GM11168 (cell line): ENCODE data around the gene CLCNKA.
"Not testable (repeated sequence)": the region's sequence is repeated elsewhere in the genome, so short reads cannot be mapped to it uniquely, and the experiment has no call there.

Experiments
- in situ Hi-C: fragments of 300-500 bp; cut with MboI; formaldehyde crosslinking; loops from one replicate; pipeline ENCODE4 v1.12.0; 2022; ENCODE audit warnings: low sequenced_read_pairs; ENCODE audit not compliant: unreplicated experiment

The CLCNKA gene

GRCh38 chr1:16029288-16029687 lies 7.5 kb downstream of the CLCNKA start:
- in situ Hi-C loops, result no loop called here

- in situ Hi-C loops, result no loop called here
These were observed 9.7 kb downstream of the CLCNKA start for GRCh38 chr1:16031551-16031950.

- in situ Hi-C loops, result no loop called here
These were observed 10.7 kb downstream of the CLCNKA start for GRCh38 chr1:16032388-16033102.

DNA sequence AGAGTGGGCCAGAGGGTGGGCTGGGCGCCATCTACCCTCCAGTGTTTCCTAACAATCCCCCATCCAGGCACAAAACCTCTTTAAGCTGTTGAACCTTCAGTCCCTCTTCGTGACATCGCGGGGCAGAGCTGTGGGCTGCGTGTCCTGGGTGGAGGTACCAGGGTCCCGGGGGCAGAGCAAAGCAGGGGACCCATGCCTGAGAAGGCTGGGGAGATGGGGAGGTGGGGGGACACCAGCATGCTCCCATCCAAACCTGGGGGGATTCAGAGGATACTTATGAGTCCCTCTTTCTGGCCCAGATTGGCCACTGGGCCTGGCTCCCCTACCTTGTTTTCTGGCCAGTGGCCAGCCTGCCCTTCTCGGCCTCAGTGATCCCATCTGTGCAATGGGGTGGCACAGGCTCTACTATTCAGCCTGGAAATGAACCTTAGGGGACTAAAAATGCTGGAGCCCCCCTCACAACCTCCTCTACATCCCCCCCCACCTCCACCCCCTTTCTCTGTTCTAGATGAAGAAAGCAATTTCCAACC lies 11.3 kb downstream of the CLCNKA start:
- in situ Hi-C loops, result not testable (repeated sequence)

DNA sequence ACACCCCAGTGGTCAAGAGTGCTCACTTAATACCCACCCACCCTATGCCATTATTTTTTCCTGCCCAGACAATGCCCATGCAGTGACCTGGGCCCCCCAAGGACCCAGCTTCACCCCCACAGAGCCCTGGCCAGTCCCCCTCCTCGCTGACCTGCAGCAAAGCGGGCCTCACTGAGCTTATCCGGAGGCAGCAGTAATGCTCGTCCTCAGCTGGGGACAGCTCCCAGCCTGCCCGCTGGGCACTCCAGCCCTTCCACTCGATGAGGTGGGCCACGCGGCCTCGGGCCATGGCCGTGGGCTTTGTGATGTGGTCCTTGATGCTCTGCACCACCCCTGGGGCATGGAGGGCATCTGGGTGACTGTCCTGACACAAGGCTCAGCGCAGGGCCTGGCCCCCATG lies 14.6 kb downstream of the CLCNKA start:
- in situ Hi-C loops, result not testable (repeated sequence)

- in situ Hi-C loops, result no loop called here
These were observed 16.7 kb downstream of the CLCNKA start for GRCh38 chr1:16038620-16038912.

DNA sequence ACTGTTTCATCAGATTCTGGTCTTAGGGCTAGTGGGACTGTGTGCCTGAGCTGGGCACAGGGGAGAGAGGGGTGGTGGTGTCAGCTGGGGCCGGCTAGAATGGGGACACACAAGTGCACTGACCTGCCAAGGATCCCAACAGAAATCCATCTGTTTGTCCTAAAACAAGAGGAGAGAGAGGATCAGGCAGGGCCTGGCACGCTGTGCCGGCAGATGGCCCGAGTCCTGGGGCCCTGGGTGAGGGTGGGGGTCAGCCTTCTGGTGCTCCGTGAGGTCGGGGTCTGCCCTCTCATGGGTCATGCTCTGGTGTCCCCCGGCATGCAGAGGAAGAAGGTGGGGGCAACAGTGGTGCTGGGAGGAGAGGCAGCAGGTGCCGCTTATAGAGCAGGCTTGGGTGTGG lies 18.0 kb downstream of the CLCNKA start:
- in situ Hi-C loops, result not testable (repeated sequence)

DNA sequence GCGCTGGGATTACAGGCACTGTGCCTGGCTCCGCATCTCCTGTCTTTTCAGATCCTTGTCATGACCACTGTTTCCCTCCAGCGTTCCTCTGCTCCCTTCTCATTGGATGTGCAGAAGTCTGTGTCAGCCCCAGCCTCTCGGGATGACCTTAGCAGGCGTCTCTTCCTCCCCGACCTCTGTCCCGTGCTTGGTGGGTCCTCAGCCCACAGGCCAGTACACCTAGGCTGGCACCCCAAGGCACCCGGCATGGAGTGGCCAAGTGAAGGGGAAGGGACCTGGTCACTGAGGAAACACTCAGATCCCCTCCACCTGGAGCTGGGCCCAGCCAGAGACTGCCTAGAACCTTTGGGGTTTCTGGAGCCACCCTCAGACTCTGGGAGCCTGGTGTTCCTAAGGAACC lies 19.4 kb downstream of the CLCNKA start:
- in situ Hi-C loops, result no loop called here

DNA sequence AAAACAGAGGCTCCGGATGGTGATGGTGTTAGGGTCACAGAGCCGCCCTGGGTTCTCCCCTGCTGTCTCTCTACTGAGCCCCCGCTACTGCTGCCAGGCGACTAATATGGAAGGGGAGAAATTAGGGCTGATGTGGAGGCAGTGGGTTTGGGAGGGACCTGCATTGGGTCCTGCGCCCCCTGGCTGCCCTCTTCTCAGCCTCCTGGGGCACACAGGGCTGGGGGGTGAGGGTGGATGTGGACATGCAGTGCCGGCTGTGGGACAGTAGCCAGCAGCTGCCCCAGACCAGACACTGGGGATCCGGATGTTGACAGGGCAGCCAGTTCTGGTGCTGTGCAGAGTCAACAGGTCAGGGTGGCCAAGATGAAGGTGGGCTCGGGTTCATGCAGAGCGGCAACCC lies 20.3 kb downstream of the CLCNKA start:
- in situ Hi-C loops, result no loop called here

- in situ Hi-C loops, result not testable (repeated sequence)
These were observed 20.8 kb downstream of the CLCNKA start for GRCh38 chr1:16042654-16043053.

DNA sequence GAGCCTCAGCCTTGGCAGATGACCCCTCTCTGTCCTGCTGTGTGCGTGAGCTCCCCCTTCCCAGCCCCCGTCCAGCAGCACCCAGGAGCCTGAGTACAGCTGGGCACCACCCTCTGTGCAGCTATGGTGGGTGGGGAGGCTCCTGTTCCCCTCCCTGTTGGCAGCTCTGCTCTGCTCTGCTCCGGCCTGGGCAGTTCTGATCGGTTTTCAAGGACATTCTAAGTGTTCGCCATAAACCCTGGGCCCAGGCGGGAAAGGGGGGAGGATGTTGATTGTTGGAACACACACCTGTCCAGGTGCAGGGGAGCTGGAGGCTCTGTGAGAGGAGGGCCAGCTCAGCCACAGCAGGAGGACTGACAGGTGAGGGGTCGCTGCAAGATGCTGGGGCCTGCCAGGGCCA lies 21.7 kb downstream of the CLCNKA start, which contains the start of gene CLCNKB:
CLCNKB (plus strand) TSS at position 262 of the 400 bp plus-strand sequence. CDS start 711 bp downstream, outside the sequence.
- in situ Hi-C loops, result no loop called here

GRCh38 chr1:16043950-16044349 lies 22.1 kb downstream of the CLCNKA start:
- in situ Hi-C loops, result no loop called here

DNA sequence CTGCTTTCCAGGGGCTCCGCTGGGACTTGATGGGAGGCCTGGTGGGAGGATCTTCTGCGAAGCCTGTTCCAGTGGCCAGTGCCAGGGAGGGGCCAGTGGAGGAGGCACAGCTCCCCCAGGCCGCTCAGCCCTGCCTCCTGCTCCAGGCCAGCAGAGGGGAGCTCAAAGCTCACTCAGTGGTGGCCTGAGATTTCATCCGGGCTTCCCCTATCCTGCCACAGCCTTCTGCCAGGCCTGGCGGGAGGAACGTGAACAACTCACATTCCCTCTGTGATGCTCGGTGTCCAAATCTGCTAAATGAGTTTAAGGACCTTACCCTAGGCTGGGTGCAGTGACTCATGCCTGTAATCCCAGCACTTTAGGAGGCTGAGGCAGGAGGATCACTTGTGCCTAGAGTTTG lies 25.0 kb downstream of the CLCNKA start:
- in situ Hi-C loops, result no loop called here

DNA sequence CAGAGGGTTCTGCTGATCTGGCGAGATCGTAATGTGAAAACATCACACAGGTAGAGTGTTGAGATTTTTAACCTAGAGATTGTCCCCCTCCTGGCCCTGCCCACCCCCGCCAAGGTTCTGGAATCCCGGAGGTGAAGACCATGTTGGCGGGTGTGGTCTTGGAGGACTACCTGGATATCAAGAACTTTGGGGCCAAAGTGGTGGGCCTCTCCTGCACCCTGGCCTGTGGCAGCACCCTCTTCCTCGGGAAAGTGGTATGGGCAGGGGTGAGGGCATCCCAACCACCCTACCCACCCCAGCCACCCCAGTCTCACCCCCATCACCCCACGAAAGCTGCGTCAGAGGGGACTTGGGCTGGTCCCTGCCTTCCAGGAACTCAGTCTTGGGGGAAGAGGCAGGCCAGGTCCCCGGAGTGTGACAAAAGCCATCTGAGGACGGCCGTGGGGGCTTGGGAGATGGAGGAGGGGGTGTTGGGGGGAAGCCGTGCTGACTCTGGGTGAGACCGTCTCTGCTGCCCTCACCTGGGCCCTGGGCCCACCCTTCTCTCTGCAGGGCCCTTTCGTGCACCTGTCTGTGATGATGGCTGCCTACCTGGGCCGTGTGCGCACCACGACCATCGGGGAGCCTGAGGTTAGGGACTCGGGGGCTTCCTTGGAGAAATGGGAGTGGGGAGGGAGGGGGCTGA lies 26.1 kb downstream of the CLCNKA start:
- in situ Hi-C loops, result no loop called here

DNA sequence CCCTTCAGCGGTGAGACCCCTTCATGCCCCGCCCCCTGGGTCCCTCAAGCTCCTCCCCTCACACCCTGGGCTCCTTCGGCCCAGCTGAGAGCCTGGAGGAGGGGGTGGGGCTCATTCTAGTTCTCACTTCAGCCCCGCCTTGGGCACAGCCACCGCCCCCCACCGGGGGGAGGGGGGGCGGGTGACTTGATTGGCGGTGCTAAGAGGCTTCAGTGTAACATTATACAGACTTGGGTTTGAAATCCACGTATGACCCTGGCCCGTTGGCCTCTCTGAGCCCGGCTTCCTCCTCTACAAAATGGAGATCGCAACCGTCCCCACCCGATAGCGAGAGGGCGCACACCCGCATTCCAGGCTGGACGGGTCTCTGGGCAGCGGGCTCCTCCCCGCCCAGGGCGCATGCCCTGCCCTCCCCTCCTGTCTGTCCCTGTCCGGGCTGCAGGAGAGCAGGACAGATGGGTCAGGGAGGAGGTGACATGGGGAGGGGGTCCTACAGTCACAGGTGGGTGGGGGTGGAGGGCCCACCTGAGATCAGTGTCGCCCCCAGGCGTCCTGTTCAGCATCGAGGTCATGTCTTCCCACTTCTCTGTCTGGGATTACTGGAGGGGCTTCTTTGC lies 26.8 kb downstream of the CLCNKA start:
- in situ Hi-C loops, result no loop called here

GRCh38 chr1:16050328-16050727 lies 28.5 kb downstream of the CLCNKA start:
- in situ Hi-C loops, result no loop called here

- in situ Hi-C loops, result no loop called here
These were observed 29.2 kb downstream of the CLCNKA start for GRCh38 chr1:16051039-16051438.

DNA sequence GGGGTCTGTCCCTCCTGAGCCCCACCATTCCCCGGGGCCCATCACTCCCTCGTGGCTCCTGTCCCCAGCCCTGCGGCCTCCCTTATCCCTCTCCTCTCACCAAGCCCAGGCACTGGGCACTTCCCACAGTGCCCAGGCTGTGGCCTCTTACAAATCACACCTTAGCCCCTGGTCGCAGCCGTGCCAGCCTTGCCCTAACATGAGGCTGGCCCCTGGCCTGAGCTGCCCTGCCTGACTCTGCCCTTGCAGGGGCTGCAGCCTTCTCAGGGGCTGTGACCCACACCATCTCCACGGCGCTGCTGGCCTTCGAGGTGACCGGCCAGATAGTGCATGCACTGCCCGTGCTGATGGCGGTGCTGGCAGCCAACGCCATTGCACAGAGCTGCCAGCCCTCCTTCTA lies 30.1 kb downstream of the CLCNKA start:
- in situ Hi-C loops, result not testable (repeated sequence)

GRCh38 chr1:16053781-16054502 lies 32.1 kb downstream of the CLCNKA start:
- in situ Hi-C loops, result no loop called here

DNA sequence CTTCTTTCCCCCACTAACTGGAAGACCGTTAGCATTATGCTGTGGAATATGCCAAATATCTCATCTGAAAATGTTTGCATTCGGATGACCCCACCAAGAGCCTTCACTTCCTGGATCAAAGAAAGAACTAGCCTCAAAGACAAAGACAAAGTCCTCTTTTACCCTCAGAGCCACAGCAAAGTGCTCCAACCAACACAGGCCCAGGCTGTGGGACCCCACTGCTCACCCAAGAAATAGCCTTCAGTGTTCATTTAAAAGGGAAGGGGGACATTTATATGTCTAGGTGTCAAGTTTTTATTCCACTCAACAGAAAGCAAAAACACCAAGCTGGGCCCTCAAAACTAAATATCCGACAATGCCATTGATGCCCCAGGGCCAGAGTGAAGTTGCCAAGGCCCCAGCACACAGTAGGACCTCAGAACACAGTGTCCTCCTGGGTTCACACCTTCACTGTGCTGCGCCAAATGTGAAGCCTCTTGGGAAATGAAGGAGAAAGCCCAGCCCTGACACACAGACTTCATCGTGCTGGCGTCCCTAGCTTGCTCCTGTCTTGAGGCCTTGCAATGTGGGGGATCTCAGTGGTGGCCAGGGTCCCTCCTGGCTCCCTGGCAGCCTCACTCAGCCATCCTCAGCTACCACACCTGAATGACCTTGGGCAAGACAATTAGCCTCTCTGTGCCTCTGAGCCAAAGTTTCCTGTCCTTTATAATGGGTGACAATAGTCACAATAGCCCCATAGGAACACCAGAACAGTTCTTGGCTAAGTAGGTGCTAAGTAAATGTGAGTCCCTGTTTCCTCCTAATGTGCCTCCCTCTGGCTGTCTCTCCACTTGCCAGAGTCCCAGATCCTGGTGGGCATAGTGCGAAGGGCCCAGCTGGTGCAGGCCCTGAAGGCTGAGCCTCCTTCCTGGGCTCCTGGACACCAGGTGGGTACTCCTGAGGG lies 33.0 kb downstream of the CLCNKA start:
- in situ Hi-C loops, result no loop called here
